ENCODE measurements around the gene PCYT1A. TPM values are rescaled to one million over a fixed set of nuclear protein-coding genes. Genes with fewer than 3 reads are reported as not detected.
"Not testable (repeated sequence)": the region's sequence is repeated elsewhere in the genome, so short reads cannot be mapped to it uniquely, and the experiment has no call there.

The PCYT1A gene
- total RNA-seq, 4 donors from 2014 or later = 96.2 to 144 (median 110) TPM

- WGBS, 2 donors = 96 to 98% methylated on average over 16 of the region's 16 CpGs
- TF ChIP-seq CTCF (IDR thresholded peaks at IDR 0.05) (no peak), POLR2A (IDR thresholded peaks at IDR 0.05) (no peak)
- no peak for DNase-seq (ENCODE audit: low spot score in 2 of 2)
- intact Hi-C loops (cut with DNase I; ENCODE audit: low total_unique reads) = loop anchor here (10.0 kb wide), 1 partner anchor 273 kb away; no protein-coding TSS in a partner anchor
- no peak overlapping the region for H3K4me3 ChIP-seq (ENCODE audit: low read depth, poor library complexity, severe bottlenecking)
Observed at GRCh38 chr3:196251918-196252317, 35.6 kb downstream of the PCYT1A start.

GRCh38 chr3:196246612-196247308, 40.8 kb downstream of the PCYT1A start:
- H3K4me3 ChIP-seq (ENCODE audit: low read depth, poor library complexity, severe bottlenecking) = no peak overlapping the region
- DNase-seq (ENCODE audit: low spot score in 2 of 2) = no peak
- TF ChIP-seq POLR2A (IDR thresholded peaks at IDR 0.05) (no peak), CTCF (IDR thresholded peaks at IDR 0.05) (no peak)
- intact Hi-C loops (cut with DNase I; ENCODE audit: low total_unique reads) = no loop called here
- WGBS, 2 donors = 82 to 87% methylated on average over 12 to 13 of the region's 13 CpGs

GRCh38 chr3:196244166-196244565, 43.4 kb downstream of the PCYT1A start:
- 97 to 98% methylated on average over 18 to 32 of the region's 34 CpGs for WGBS, 2 donors
- intact Hi-C loops (cut with DNase I; ENCODE audit: low total_unique reads); H3K4me3 ChIP-seq (ENCODE audit: low read depth, poor library complexity, severe bottlenecking); DNase-seq (ENCODE audit: low spot score in 2 of 2): not testable (repeated sequence)

GRCh38 chr3:196241704-196242103, 45.8 kb downstream of the PCYT1A start:
- TF ChIP-seq CTCF (IDR thresholded peaks at IDR 0.05) = no peak
- TF ChIP-seq POLR2A (IDR thresholded peaks at IDR 0.05) = no peak
- 80 to 82% methylated on average over 8 of the region's 8 CpGs for WGBS, 2 donors
- intact Hi-C loops (cut with DNase I; ENCODE audit: low total_unique reads) = no loop called here

GRCh38 chr3:196240424-196240823, 47.1 kb downstream of the PCYT1A start:
- TF ChIP-seq POLR2A (IDR thresholded peaks at IDR 0.05) (no peak), CTCF (IDR thresholded peaks at IDR 0.05) (no peak)
- intact Hi-C loops (cut with DNase I; ENCODE audit: low total_unique reads) = no loop called here
- H3K4me3 ChIP-seq (ENCODE audit: low read depth, poor library complexity, severe bottlenecking) = no peak overlapping the region
- no peak for DNase-seq (ENCODE audit: low spot score in 2 of 2)
- WGBS, 2 donors = 91 to 93% methylated on average over 4 of the region's 4 CpGs

More at GRCh38 chr3:196241704-196242103, 45.8 kb downstream of the PCYT1A start:
- H3K4me3 ChIP-seq (ENCODE audit: low read depth, poor library complexity, severe bottlenecking) = no peak overlapping the region
- DNase-seq (ENCODE audit: low spot score in 2 of 2) = no peak

- intact Hi-C loops (cut with DNase I; ENCODE audit: low total_unique reads) = no loop called here
- TF ChIP-seq POLR2A (IDR thresholded peaks at IDR 0.05) (no peak), CTCF (IDR thresholded peaks at IDR 0.05) (no peak)
- WGBS, 2 donors = 77 to 83% methylated on average over 14 of the region's 14 CpGs
Observed at GRCh38 chr3:196238612-196239560, 48.6 kb downstream of the PCYT1A start.

More at GRCh38 chr3:196238612-196239560, 48.6 kb downstream of the PCYT1A start:
- no peak overlapping the region for H3K4me3 ChIP-seq (ENCODE audit: low read depth, poor library complexity, severe bottlenecking)
- DNase-seq (ENCODE audit: low spot score in 2 of 2) = no peak

Data from lower leg skin (tissue), 4 donors.